ENCODE measurements around the gene C19orf38.
"Not testable (repeated sequence)": the region's sequence is repeated elsewhere in the genome, so short reads cannot be mapped to it uniquely, and the experiment has no call there.

The C19orf38 gene

DNA sequence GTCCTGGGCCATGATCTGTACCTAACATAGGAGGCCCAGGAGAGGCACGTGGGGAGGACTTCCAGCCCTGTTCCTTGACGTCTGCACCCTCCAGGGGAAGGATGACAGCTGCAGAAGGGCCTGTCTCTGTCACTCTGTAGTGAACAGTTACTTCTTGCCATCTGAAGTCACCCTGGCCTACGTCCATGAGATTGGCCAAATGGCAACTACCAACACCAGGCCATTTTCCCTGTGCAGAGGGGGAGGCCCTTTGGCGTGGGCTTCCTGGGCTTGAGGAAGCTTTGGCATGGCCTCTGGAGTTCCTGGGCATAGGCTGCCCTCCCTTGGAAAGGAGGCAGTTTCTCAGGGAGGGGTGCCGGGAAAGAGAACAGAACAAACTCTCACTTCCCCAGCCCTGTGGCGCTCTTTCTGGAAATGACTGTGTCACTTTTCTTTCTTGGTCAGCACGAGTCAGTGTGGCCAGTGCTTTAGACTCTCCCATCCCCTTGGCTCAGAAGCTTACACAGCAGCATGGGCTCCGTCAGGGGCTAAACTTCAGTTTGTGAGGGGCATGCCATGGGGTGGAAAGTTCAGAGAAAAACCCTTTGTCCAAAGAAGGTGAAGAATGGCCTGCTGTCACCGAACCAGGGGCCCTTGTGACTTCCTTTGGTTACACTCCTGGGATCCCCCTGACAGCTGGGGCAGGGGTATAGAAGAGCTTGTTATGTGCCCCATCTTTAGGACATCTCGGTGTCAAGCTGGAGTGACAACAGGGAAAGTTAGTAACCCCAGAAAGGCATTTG, 28.4 kb downstream of the C19orf38 start:
- no peak for DNase-seq (ENCODE audit: low read depth)

DNA sequence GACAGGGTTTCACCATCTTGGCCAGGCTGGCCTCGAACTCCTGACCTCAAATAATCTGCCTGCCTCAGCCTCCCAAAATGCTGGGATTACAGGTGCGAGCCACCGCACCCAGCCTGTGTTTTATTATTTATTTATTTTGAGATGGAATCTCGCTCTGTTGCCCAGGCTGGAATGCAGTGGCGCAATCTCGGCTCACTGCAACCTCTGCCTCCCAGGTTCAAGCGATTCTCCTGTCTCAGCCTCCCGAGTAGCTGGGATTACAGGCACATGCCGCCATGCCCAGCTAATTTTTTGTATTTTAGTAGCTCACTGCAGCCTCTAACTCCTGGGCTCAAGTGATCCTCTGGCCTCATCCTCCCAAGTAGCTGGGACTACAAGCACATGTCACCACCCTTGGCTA, 29.4 kb downstream of the C19orf38 start:
- DNase-seq (ENCODE audit: low read depth) = not testable (repeated sequence)

DNA sequence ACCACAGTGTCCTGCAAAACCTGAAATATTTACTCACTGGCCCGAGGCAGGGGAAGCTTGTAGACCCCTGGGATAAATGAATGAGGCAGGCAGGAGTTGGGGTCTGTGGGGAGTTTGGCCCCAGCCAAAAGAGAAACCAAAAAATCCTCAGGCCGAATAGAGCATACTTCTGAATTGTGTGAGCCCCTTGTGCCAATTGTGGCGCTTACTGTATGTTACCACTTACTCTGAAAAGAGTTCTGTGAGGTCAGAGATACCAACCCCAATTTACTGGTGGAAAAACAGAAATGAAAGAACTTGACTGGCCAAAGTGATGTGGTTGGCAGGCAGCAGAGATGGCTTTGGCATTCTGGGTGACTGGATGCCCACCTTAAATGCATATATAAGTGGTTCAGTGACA, 30.0 kb downstream of the C19orf38 start:
- DNase-seq (ENCODE audit: low read depth) = no peak

DNA sequence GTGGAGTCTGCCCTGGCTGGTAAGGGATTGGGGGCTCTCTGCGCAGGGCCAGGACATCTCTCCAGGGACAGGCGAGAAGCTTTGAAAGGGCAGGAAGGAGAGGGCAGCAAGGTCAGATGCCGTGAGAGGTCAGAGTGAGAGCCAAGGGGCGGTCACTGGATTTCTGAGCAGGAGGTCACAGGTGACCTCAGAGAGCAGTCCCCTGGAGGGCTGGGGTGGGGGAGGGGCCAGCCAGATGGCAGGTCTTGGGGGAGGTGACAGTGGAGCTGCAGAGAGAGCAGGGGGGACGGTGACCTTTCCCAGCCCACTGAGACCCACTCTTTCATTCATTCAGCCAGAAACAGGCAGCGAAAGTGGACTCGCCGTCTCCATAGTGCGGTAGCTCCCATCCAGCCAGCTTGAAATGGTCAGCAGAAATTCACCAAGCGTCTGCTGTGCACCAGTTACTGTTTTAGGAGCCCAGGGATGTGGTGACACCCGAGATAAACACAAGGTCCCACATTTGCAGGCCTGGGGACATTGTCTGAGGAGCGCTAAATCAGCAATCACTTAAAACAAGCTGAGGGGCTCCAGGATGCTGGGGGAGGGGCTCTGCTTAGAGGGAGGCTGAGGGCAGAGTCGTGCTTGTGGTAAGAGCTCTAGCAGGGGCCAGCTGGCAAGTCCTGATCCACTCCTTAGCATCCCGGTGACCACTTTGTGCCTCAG, 33.3 kb downstream of the C19orf38 start:
- no peak for DNase-seq (ENCODE audit: low read depth)

DNA sequence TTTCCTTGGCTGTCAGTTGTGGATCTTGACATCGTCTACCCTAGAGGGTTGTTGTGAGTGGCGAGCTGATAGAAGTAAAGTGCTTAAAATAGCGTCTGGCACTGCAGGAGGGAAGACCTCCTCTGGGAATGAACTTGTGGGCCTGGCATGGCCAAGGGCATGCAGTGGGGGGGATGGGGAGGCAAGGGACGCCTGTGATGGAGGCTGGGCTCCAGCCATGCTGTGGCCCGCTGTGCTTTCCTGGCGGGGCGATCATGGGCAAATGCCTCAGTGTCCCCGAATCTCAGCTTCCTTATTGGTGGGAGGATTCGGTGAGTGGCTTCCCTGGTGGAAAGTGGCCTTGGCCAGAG, 33.9 kb downstream of the C19orf38 start:
- DNase-seq (ENCODE audit: low read depth) = no peak

DNA sequence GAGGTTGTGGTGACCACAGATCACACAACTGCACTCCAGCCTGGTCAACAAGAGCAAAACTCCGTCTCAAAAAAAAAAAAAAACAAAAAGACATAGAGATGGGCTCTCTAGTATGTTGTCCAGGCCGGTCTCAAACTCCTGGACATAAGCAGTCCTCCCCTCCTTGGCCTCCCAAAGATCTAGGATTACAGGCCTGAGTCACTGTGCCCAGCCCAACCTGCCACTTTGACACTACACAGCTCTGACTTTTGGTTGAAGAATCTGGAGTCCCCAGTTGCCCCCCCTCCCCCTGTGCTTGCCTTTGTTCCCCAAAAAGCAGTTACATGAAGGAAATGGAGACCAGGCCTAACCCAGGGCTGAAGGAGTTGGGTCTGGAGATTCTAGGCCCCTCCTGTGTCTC, 36.1 kb downstream of the C19orf38 start:
- DNase-seq (ENCODE audit: low read depth) = no peak

DNA sequence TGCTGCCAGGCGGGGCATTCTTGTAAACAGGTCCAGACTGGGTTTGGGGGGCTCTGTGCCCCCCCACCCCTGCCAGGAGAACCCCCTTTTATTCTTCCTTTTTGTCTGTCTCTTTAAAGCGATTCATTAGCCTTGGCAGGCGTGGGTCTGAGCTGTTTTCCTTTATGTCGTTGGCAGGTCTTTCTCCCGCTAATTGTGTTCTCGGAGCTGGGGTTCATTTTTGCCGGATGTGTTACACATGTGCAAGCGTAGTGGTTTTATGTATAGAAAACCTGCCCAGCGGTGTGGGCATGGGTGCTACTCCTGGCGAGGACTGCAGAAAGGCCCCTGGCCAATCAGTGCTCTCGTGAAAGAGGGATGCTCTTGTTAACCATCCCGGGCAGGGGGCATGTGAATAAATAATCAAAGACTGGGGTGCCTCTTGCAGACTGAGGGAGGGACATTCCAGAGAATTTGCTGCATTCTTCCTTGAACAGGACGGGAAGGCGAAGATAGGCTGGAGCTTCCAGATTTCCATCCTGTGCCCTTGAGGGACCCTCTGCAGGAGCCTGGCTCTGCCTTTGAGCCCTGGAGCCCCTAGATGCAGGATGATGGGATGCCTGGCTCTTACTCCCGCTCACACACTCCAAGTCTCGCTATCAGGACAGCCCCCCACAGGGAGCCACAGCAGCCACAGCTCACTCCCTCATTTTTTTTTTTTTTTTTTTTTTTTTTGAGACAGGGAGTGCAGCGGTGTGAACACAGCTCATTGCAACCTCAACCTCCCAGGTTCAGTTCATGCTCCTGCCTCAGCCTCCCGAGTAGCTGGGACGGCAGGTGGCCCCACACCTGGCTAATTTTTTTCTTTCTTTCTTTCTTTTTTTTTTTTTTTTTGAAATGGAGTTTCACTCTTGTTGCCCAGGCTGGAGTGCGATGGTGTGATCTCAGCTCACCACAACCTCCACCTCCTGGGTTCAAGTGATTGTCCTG, 37.3 kb downstream of the C19orf38 start:
- no peak for DNase-seq (ENCODE audit: low read depth)

DNA sequence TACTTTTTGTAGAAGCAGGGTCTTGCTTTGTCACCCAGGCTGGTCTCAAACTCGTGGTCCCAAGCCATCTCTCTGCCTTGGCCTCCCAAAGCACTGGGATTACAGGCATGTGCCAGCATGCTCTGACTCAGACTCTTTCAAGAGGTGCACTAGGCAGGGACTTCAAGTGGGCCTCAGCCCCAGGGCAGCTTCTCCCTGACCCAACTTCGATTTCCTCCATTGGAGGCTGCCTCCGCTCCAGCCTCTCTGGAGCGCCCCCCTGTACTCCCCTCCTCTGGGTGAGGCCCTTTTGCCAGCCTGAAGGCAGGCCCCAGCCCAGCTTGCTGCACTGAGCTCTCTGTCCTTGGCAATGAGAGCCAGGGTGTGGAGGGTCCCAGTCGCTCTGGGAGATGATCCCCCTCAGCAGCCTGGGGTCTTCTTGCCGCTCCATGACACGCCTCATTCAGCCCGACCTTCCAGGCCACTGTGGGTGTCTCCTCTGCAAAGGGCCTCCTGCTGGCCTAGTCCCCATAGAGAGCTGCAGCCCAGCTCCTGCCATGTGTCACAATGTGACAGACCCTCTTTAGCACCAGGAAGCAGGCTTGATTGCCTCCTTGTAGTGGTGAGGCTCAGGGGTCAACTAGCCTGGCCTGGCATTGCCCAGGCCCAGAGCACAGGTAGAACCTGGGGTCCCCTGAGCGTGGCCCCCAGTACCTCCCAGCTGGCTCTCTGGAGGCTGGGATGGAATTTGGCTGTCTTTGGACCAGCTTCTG, 39.6 kb downstream of the C19orf38 start:
- no peak for DNase-seq (ENCODE audit: low read depth)

DNA sequence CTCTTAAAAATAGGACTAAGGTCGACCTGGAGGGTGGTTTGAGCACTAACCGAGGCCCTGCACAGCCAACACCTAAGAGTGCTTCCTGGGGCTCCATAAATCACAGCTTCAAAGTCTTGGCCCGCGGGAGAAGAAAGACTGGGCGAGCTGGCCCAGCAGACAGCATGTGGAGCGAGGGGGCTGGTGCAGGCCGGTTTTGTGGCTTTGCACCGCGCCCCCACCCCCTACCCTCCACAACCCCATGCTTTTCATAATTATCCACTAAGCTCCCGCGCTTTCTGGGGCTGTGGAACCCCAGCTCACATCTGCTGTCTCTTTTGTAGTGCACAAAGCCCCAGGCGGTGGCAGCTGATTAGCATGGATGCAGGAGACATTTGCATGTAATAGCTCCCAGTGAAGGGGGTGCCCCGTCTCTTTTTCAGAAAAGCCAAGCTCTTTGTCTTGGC, 40.2 kb downstream of the C19orf38 start:
- DNase-seq (ENCODE audit: low read depth) = no peak

DNA sequence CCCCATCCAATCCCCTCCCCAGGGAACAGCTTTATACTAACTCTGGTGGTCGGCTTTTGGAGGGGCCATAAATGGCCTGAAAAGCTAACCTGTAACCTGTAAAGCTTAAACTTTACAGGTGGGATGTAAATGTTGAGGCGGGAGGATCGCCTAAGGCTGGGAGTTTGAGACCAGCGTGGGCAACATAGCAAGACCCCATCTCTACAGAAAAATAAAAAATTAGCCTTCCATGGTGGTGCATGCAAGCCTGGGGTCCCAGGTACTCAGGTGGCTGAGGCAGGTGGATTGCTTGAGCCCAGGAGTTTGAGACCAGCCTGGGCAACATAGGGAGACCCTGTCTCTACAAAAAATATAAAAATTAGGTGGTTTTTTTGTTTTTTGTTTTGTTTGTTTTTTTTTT, 41.7 kb downstream of the C19orf38 start:
- DNase-seq (ENCODE audit: low read depth) = no peak

DNA sequence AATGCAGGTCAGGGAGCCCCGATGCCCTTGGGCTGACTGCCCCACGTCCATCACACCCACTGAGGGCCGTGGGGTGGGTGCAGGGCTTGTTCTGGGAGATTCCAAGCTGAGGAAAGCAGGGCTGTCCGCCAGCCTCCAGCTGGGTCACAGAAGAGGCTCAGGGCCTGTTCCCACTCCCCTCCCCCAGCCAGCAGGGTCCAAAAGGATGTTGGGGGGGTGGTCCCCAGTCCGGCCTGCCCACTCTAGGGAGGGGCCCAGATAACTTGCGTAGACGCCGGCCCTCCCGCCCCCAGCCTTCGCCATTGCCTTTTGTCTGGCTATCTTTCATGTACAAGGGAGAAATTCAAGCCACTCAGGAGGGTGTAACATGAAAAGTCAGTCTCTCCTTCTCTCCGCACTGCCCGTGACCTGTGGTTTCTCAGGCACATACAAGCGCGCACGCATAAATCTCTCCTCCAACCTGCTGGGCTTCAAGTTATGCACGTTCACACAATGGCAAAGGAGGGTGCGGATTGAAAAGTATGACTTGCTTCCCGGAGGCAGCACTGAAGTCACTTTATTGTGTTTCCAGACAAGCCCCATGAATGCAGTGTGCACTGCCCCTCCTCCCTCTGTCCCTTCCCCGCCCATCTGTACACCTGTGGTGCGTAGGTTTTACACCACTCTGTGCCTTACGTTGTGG, 43.3 kb downstream of the C19orf38 start:
- DNase-seq (ENCODE audit: low read depth) = no peak

DNA sequence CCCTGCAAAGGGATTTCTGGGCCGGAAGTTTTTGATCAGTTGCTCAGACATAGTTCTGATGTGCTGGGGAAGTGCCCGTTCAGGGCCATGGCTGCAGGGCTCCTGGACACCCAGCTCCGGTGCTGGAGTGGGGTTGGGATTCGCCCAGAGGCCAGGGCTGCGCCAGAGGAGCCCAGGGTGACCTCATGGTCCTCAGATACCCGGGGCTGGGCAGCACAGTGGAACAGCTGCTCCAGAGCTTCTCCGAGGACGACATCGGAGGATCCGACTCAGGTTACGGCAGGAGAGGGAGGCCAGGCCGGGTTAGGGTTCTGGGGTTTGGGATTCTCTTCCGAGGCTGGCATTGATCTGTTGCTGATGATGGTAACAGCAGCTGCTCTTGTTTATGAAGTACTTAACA, 44.0 kb downstream of the C19orf38 start:
- DNase-seq (ENCODE audit: low read depth) = no peak

DNA sequence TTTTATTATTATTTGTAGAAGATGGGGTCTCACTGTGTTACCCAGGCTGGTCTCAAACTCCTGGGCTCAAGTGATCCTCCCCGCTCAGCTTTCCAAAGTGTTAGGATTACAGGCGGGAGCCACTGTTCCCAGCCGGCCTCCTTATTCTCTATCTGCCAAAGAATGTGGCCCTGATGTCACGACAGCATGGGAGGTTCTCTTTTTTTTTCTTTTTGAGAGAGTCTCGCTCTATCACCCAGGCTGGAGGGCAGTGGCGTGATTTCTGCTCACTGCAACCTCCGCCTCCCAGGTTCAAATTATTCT, 46.6 kb downstream of the C19orf38 start:
- no peak for DNase-seq (ENCODE audit: low read depth)

DNA sequence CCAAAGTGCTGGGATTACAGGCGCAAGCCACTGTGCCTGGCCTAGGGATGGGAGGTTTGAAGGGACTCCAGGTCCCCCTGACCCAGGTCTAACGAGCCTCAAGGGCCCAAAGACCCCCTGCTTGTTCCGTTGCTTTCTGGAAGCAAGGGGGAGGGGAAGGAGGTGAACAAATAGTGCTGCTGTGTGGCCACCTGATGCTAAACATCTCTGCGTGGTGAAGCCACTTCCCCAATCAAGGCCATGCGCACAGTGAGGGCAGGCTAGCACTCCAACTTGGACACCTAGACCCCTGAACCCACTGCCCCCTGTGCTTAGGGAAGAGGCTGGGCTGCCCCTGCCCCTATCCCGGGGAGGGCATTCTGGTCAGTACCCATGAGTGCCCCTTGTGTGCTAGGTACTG, 47.1 kb downstream of the C19orf38 start:
- no peak for DNase-seq (ENCODE audit: low read depth)

DNA sequence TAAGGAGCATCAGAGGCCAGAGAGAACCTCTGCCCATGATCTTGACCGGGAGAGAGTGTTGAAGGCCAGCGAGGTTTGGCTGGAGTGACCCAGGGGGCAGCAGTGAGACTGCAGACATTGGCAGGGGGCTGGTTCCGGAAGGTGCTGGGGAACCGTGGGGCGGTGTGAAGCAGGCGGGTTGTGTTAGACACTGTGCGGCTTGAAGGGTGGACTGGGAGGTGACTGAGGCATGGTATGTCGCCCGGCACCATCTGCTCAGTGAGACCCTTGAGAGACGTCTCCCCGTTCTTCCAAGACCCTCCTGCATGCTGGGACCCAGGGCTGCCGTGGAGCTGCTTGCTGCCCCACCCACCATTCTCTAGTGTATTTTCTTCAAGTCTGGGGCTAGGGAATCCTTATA, 47.7 kb downstream of the C19orf38 start:
- DNase-seq (ENCODE audit: low read depth) = no peak

DNA sequence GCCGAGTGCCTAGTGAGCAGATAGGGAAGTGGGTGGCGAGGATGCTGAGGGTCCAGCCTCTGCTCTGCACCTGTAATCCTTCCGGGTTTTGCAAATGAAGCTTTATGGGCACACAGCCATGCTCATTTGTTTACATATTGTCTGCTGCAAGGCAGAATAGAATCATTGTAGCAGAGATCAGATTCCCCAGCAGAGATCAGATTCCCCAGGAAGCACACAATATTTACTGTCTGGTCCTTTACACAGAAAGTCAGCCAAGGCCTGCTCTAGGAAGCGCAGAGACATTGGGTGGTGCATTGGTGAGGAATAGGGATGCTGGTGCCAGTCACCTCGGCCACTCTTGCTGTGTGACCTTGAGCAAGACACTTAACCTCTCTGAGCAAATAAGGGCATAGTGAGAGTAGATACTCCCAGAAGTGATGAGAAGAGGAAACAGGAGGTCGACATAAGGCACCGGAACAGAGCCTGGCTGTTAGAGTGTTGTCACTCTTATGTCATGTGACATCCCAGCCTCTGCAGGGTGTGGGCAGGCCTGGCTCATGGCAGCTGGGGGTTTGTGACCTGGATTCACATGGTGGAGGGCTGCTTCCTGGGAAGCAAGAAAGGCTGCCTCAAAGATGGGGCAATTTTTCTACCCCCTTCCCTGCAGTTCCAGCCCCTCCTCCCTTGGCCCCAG, 48.8 kb downstream of the C19orf38 start:
- no peak for DNase-seq (ENCODE audit: low read depth)

DNA sequence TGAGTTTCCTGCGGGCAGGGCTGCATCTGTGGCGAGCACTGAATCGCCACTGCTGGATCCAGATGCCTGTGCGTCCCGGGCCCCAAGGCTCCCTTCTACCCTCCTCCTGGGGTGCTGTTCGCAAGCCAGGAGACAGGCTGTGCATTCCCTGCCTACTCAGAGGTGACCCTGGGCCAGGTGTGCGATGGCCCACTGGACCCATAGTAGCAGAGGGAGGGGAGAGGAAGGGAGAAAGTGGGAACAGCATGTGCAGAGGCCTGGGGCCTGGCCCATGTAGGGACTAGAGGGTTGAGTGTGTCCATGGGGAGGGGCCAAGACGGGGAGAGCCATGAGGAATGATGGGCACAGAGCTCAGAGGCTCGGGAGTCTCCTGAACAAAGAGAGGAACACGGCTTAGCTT, 50.4 kb downstream of the C19orf38 start:
- no peak for DNase-seq (ENCODE audit: low read depth)

DNA sequence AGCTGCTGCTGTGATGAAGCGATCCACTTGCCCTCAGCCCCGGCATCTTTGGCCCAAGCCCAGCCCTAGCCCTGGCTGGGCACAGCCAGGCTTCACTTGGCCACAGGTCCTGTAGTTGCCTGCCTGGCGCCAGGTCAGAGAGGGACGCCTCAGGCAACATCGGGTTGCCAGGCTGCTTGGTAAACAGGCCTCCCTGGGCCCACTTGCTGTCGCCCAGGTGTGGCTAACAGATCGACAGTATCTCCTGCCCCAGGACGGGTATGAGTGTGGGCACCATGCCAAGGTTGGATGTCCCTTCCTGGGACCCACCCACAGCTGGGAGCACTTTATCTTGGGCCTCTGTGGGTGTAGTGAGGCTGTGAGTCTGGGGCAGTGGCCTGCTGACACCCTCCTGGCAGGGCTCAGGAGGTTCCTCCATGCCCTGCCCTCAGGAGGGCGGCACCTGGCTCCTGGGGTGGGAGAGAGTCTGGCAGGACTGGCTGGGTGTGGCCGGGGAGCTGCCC, 51.0 kb downstream of the C19orf38 start:
- no peak for DNase-seq (ENCODE audit: low read depth)

DNA sequence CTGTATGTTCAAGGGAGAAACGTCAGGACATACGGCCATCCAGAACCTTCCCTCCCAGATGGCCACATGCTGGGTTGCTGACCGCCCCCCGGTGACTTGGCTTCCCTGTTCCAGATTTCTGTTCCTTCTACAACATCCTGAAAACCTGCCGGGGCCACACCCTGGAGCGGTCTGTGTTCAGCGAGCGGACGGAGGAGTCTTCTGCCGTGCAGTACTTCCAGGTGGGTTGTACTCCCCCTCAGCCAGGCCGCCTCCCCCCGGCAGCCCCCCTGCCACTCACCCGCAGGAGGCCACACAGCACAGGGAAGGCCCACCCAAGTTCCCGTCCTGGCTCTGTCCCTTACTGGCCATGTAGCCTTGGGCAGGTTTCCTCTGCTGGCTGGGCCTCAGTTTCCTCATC, 59.7 kb downstream of the C19orf38 start:
- DNase-seq (ENCODE audit: low read depth) = no peak

DNA sequence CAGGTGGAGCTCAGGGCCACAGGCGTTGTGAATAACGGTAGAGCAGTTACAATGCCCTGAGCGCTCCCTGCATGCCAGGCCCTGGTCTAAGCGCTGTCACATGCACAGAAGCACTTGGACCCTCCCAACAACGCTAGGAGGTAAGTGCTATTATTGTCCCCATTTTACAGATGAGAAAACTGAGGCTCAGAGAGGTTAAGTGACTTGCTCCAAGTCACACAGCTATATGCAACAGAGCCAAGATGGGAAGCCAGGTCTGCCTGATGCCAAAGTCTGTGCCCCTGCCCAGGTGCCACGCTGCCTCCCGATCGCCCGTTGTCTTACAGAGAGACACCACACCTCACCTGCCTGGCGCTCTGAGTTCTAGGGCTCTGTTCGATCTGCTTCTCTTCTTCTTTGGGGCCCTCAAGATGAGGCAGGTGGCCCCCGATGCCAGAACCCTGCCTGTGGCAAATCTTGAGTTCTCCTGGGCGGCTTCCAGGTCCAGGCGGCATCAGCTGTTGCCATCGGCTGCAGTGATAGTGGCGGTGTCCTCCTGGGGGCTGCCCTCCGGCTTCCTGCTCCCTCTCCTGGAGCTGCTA, 60.3 kb downstream of the C19orf38 start:
- DNase-seq (ENCODE audit: low read depth) = no peak

Measured in stimulated activated CD4-positive, alpha-beta T cell treated with anti-CD3 and anti-CD28 coated beads, Interleukin-2, amount 100 ng/mL, for 4 hours (primary cell).